Thoracic aorta (tissue), 2 donors: Measurements from ENCODE around the gene ANKRD13A. TPM values are rescaled to one million over a fixed set of nuclear protein-coding genes. Genes with fewer than 3 reads are reported as not detected.

Source experiments
- ATAC-seq: fragments of 150-250 bp; one replicate; pipeline ENCODE4 v1.8.0; 2017; ENCODE audit warnings: low read depth; ENCODE audit not compliant: insufficient number of reproducible peaks, low FRiP score
- DNase-seq: peaks from one replicate; pipeline ENCODE4 v3.0.0-alpha.2; 2020; ENCODE audit warnings: low spot score
- H3K27ac ChIP-seq, 2 donors: fragments of 200-600 bp; sonication (generic); 1 replicate in 1 of 2; 2 replicates in 1 of 2; pipeline ENCODE4 v1.5.1; 2016; ENCODE audit warnings: mild to moderate bottlenecking in 2 of 2, moderate library complexity in 2 of 2
- H3K27me3 ChIP-seq: fragments of 200-600 bp; sonication (generic); replicated peaks from 2 replicates; pipeline ENCODE4 v1.6.0; 2016; ENCODE audit warnings: mild to moderate bottlenecking; ENCODE audit not compliant: insufficient read depth
- H3K36me3 ChIP-seq: fragments of 200-600 bp; sonication (generic); one replicate; pipeline ENCODE4 v1.5.1; 2016
- H3K4me1 ChIP-seq, 2 donors: fragments of 200-600 bp; sonication (generic); 1 replicate in 1 of 2; 2 replicates in 1 of 2; pipeline versions ENCODE4 v1.5.1 to v1.6.0; 2016; ENCODE audit warnings: low read depth in 2 of 2, mild to moderate bottlenecking in 1 of 2; ENCODE audit not compliant: control insufficient read depth in 1 of 2
- H3K4me3 ChIP-seq: fragments of 200-600 bp; sonication (generic); 2 replicates; pipeline ENCODE4 v1.5.1; 2016; ENCODE audit warnings: mild to moderate bottlenecking
- H3K9me3 ChIP-seq: fragments of 200-600 bp; sonication (generic); 2 replicates; pipeline ENCODE4 v1.5.1; 2016
- CTCF ChIP-seq: fragments of 200-600 bp; sonication (generic); IDR thresholded peaks from one replicate; pipeline ENCODE4 v1.5.1; 2019; ENCODE audit warnings: antibody characterized with exemption
- total RNA-seq, 2 donors: library from RNA; depleted of rRNA; stranded (reverse); fragments of >200 nt; gene quantifications; one replicate each; pipeline versions ENCODE4 v1.1.0 to v1.2.3, GENCODE V29; 2016

The ANKRD13A gene
- 10 to 100 TPM; 69.1 to 83.7 TPM for total RNA-seq

- Histone ChIP-seq H3K4me3 (peak within 1 kb of the TSS; percentile 85), H3K9me3 (no peaks in the 10 kb centered on the region)
These were observed at the start of gene ANKRD13A for GRCh38 chr12:109998904-109999648. ANKRD13A (plus strand) TSS chr12:109999430; CDS start chr12:109999689, 259 bp downstream.

GRCh38 chr12:109950625-109951024 is 48.6 kb upstream of the ANKRD13A start:
- Histone ChIP-seq H3K9me3 (no peaks in the 10 kb centered on the region), H3K4me3 (no peak overlapping the region), H3K4me1 (peaks cover 35 to 77% of the 10 kb centered on the region in 2 donors), H3K27me3 (no peaks in the 10 kb centered on the region), H3K27ac (peak overlapping the region; percentile 76 to 82), H3K36me3 (peaks cover 6% of the 10 kb centered on the region)
- DNase-seq (no peak), ATAC-seq (no peak)
- no peak for TF ChIP-seq CTCF

More at GRCh38 chr12:109998904-109999648, at the start of gene ANKRD13A:
- no peaks in the 10 kb centered on the region for H3K27me3 ChIP-seq
- H3K4me1 ChIP-seq: peaks cover 20 to 56% of the 10 kb centered on the region in 2 donors
- H3K36me3 ChIP-seq: no peaks in the 10 kb centered on the region
- TF ChIP-seq CTCF: no peak
- peak within 1 kb of the TSS; percentile 67 to 83 for H3K27ac ChIP-seq
- peak; percentile 63 for DNase-seq
- peak; percentile 85 for ATAC-seq

- no peaks in the 10 kb centered on the region for H3K27me3 ChIP-seq
- TF ChIP-seq CTCF: no peak
- ATAC-seq: peak; percentile 78
- H3K4me1 ChIP-seq: peaks cover 35 to 72% of the 10 kb centered on the region in 2 donors
- DNase-seq: no peak
- H3K9me3 ChIP-seq: no peaks in the 10 kb centered on the region
- peak overlapping the region; percentile 15 for H3K4me3 ChIP-seq
- H3K27ac ChIP-seq: peak overlapping the region; percentile 79 to 82
- peaks cover 9% of the 10 kb centered on the region for H3K36me3 ChIP-seq
These were observed 48.1 kb upstream of the ANKRD13A start for GRCh38 chr12:109951136-109951535.

- no peak for TF ChIP-seq CTCF
- peak overlapping the region; percentile 79 to 82 for H3K27ac ChIP-seq
- peaks cover 10% of the 10 kb centered on the region for H3K36me3 ChIP-seq
- H3K4me1 ChIP-seq: peaks cover 30 to 66% of the 10 kb centered on the region in 2 donors
- H3K27me3 ChIP-seq: no peaks in the 10 kb centered on the region
- peak overlapping the region; percentile 15 for H3K4me3 ChIP-seq
- ATAC-seq (no peak), DNase-seq (no peak)
- no peaks in the 10 kb centered on the region for H3K9me3 ChIP-seq
These were observed 47.5 kb upstream of the ANKRD13A start for GRCh38 chr12:109951751-109952150.

- ATAC-seq (no peak), DNase-seq (no peak)
- peaks cover 10% of the 10 kb centered on the region for H3K36me3 ChIP-seq
- no peaks in the 10 kb centered on the region for H3K27me3 ChIP-seq
- peaks cover 27 to 60% of the 10 kb centered on the region in 2 donors for H3K4me1 ChIP-seq
- H3K27ac ChIP-seq: peak overlapping the region; percentile 79 to 82
- no peak for TF ChIP-seq CTCF
- no peaks in the 10 kb centered on the region for H3K9me3 ChIP-seq
- no peak overlapping the region for H3K4me3 ChIP-seq
These were observed 46.9 kb upstream of the ANKRD13A start for GRCh38 chr12:109952160-109952858.
